H1 (cell line): ENCODE results near the gene ALG11. TPM values are rescaled to one million over a fixed set of nuclear protein-coding genes. Genes with fewer than 3 reads are reported as not detected.

Experiments
- CTCF ChIA-PET: fragments of 300-600 bp; sonication (Branson Sonifier 250); formaldehyde crosslinking; loops from one replicate; lab custom pipeline; 2021; ENCODE audit not compliant: partially characterized antibody; lab: Charles Lee
- POLR2A ChIA-PET: fragments of 300-600 bp; sonication (Branson Sonifier 250); formaldehyde crosslinking; loops from one replicate; lab custom pipeline; 2021; ENCODE audit warnings: inconsistent platforms; ENCODE audit not compliant: partially characterized antibody; lab: Charles Lee
- DNase-seq, 2 experiments: peaks; one replicate each; pipeline versions ENCODE4 v3.0.0 to v3.0.0-alpha.2; 2010 to 2022; ENCODE audit warnings: low spot score in 2 of 2, low read depth in 1 of 2, mixed read lengths in 1 of 2
- FAIRE-seq: peaks from 2 replicates; lab custom pipeline; 2011; peaks lifted over from hg19 to GRCh38; lab: Jason Lieb, UNC
- H2AFZ ChIP-seq: 2 replicates; pipeline ENCODE4 v1.8.1; 2012; ENCODE audit warnings: low read length, inconsistent platforms
- H2AK5ac ChIP-seq: 2 replicates; pipeline ENCODE4 v1.6.1; 2013; ENCODE audit warnings: low read depth, low read length
- H2BK120ac ChIP-seq: replicated peaks from 2 replicates; pipeline ENCODE3; 2013; ENCODE audit warnings: low read depth, low read length, inconsistent platforms
- H2BK12ac ChIP-seq: 2 replicates; pipeline ENCODE4 v1.6.1; 2013; ENCODE audit warnings: low read depth, low read length
- H2BK15ac ChIP-seq: 2 replicates; pipeline ENCODE4 v1.6.1; 2013; ENCODE audit warnings: low read length
- H2BK20ac ChIP-seq: 2 replicates; pipeline ENCODE4 v1.6.1; 2013; ENCODE audit warnings: low read length
- H2BK5ac ChIP-seq: 2 replicates; pipeline ENCODE4 v1.6.1; 2013; ENCODE audit warnings: low read depth, low read length
- H3K14ac ChIP-seq: 2 replicates; pipeline ENCODE4 v1.6.1; 2013; ENCODE audit warnings: inconsistent platforms; ENCODE audit not compliant: insufficient read length
- H3K18ac ChIP-seq: 2 replicates; pipeline ENCODE4 v1.6.1; 2013; ENCODE audit warnings: low read length; ENCODE audit errors: extremely low read depth
- H3K23ac ChIP-seq: 2 replicates; pipeline ENCODE4 v1.6.1; 2013; ENCODE audit warnings: inconsistent platforms; ENCODE audit not compliant: insufficient read length
- H3K23me2 ChIP-seq: 2 replicates; pipeline ENCODE4 v1.6.1; 2013; ENCODE audit warnings: low read depth, low read length
- H3K27ac ChIP-seq: 2 replicates; pipeline ENCODE4 v1.6.1; 2011; ENCODE audit warnings: low read depth, low read length, inconsistent platforms
- H3K27me3 ChIP-seq, 4 experiments: replicated peaks in 1 of 4; 1 replicate in 1 of 4; 2 replicates in 3 of 4; pipeline versions ENCODE4 v1.6.1 to v1.8.1; 2011 to 2013; ENCODE audit warnings: low read length in 3 of 4, mild to moderate bottlenecking in 3 of 4, inconsistent platforms in 2 of 4, mixed read lengths in 2 of 4, moderate library complexity in 1 of 4; ENCODE audit not compliant: control insufficient read depth in 3 of 4, insufficient read depth in 3 of 4; ENCODE audit errors: extremely low read depth in 1 of 4
- H3K36me3 ChIP-seq, 4 experiments: 2 replicates each; pipeline versions ENCODE4 v1.6.1 to v1.8.1; 2011 to 2013; ENCODE audit warnings: mild to moderate bottlenecking in 4 of 4, low read length in 3 of 4, moderate library complexity in 2 of 4, control low read depth in 1 of 4, inconsistent platforms in 1 of 4; ENCODE audit not compliant: insufficient read depth in 4 of 4, control insufficient read depth in 2 of 4
- H3K4ac ChIP-seq: replicated peaks from 2 replicates; pipeline ENCODE3; 2013; ENCODE audit warnings: low read length, low read depth, mixed read lengths, inconsistent platforms; ENCODE audit not compliant: insufficient read length
- H3K4me1 ChIP-seq, 4 experiments: replicated peaks in 1 of 4; 1 replicate in 1 of 4; 2 replicates in 3 of 4; pipeline versions ENCODE4 v1.6.1 to v1.8.1; 2011 to 2013; ENCODE audit warnings: low read length in 3 of 4, inconsistent platforms in 2 of 4, mixed read lengths in 1 of 4; ENCODE audit not compliant: insufficient read depth in 4 of 4, control insufficient read depth in 3 of 4
- H3K4me2 ChIP-seq, 2 experiments: 2 replicates each; pipeline versions ENCODE4 v1.6.1 to v1.8.1; 2011 to 2013; ENCODE audit warnings: low read depth in 2 of 2, low read length in 2 of 2, control low read depth in 1 of 2, inconsistent platforms in 1 of 2, mild to moderate bottlenecking in 1 of 2; ENCODE audit not compliant: insufficient read depth in 1 of 2
- H3K4me3 ChIP-seq, 4 experiments: fragments of 200-600, 300-600 bp in 1 of 4; sonication (generic), shearing (Covaris generic), sonication (Bioruptor Twin) in 1 of 4; 2 replicates each; pipeline versions ENCODE4 v1.5.1 to v1.8.1; 2011 to 2016; ENCODE audit warnings: low read length in 4 of 4, low read depth in 3 of 4, control low read depth in 2 of 4, inconsistent platforms in 2 of 4, mild to moderate bottlenecking in 2 of 4, mixed read lengths in 1 of 4, moderate library complexity in 1 of 4; ENCODE audit not compliant: insufficient read depth in 2 of 4; ENCODE audit errors: extremely low read depth in 1 of 4
- H3K56ac ChIP-seq: replicated peaks from 2 replicates; pipeline ENCODE3; 2013; ENCODE audit warnings: low read depth, mild to moderate bottlenecking, mixed read lengths, low read length, inconsistent platforms; ENCODE audit not compliant: insufficient read length
- H3K79me1 ChIP-seq: 2 replicates; pipeline ENCODE4 v1.6.1; 2013; ENCODE audit warnings: low read depth, low read length, control low read depth
- H3K79me2 ChIP-seq, 2 experiments: 2 replicates each; pipeline versions ENCODE4 v1.6.1 to v1.8.1; 2012 to 2013; ENCODE audit warnings: low read length in 2 of 2, mild to moderate bottlenecking in 2 of 2, inconsistent platforms in 1 of 2; ENCODE audit not compliant: insufficient read depth in 2 of 2, control insufficient read depth in 1 of 2
- H3K9ac ChIP-seq, 4 experiments: replicated peaks in 1 of 4; 1 replicate in 1 of 4; 2 replicates in 3 of 4; pipeline versions ENCODE4 v1.6.1 to v1.8.1; 2011 to 2013; ENCODE audit warnings: low read depth in 3 of 4, low read length in 3 of 4, control low read depth in 2 of 4, mild to moderate bottlenecking in 2 of 4, moderate library complexity in 2 of 4, inconsistent platforms in 1 of 4; ENCODE audit errors: extremely low read depth in 1 of 4
- H3K9me3 ChIP-seq, 2 experiments: 2 replicates each; pipeline versions ENCODE4 v1.6.1 to v1.8.1; 2012 to 2013; ENCODE audit warnings: mild to moderate bottlenecking in 2 of 2, moderate library complexity in 2 of 2, control low read depth in 1 of 2, inconsistent platforms in 1 of 2, low read depth in 1 of 2, low read length in 1 of 2, mixed read lengths in 1 of 2; ENCODE audit not compliant: insufficient read depth in 2 of 2
- H4K20me1 ChIP-seq, 2 experiments: replicated peaks in 1 of 2; 2 replicates each; pipeline versions ENCODE3 to v1.8.1; 2011 to 2013; ENCODE audit warnings: inconsistent platforms in 2 of 2, low read length in 2 of 2, mild to moderate bottlenecking in 1 of 2; ENCODE audit not compliant: insufficient read depth in 2 of 2, control insufficient read depth in 1 of 2
- H4K5ac ChIP-seq: 2 replicates; pipeline ENCODE4 v1.6.1; 2013; ENCODE audit warnings: low read length, low read depth, mixed read lengths, inconsistent platforms; ENCODE audit not compliant: insufficient read length
- H4K8ac ChIP-seq: 2 replicates; pipeline ENCODE4 v1.8.0; 2013; ENCODE audit warnings: mild to moderate bottlenecking, moderate library complexity, low read length, inconsistent platforms; ENCODE audit not compliant: insufficient read depth; ENCODE audit errors: extremely low read depth
- H4K91ac ChIP-seq: replicated peaks from 2 replicates; pipeline ENCODE3; 2013; ENCODE audit warnings: low read length, mixed read lengths, inconsistent platforms; ENCODE audit not compliant: insufficient read length
- CHD2 ChIP-seq: IDR thresholded peaks from 2 replicates; pipeline ENCODE4 v1.6.1; 2012; ENCODE audit warnings: low read length, improper control_type of control experiment
- EGR1 ChIP-seq: IDR thresholded peaks from 2 replicates; pipeline ENCODE4 v1.6.1; 2011; ENCODE audit warnings: low read depth, low read length, borderline replicate concordance
- EP300 ChIP-seq, 2 experiments: IDR thresholded peaks; 1 replicate in 1 of 2; 2 replicates in 1 of 2; pipeline ENCODE4 v1.6.1; 2011 to 2012; ENCODE audit warnings: low read depth in 2 of 2, low read length in 2 of 2, mild to moderate bottlenecking in 2 of 2, borderline replicate concordance in 1 of 2, inconsistent platforms in 1 of 2, moderate library complexity in 1 of 2
- JUND ChIP-seq: IDR thresholded peaks from 2 replicates; pipeline ENCODE4 v1.6.1; 2011; ENCODE audit warnings: mild to moderate bottlenecking, improper control_type of control experiment, low read length
- NANOG ChIP-seq: IDR thresholded peaks from 2 replicates; pipeline ENCODE4 v1.6.1; 2011; ENCODE audit warnings: low read length, low read depth, mild to moderate bottlenecking, inconsistent platforms; ENCODE audit not compliant: insufficient read depth, poor library complexity, severe bottlenecking
- RAD21 ChIP-seq, 2 experiments: IDR thresholded peaks in 1 of 2; conservative IDR thresholded peaks in 1 of 2; 2 replicates each; pipeline ENCODE4 v1.6.1; 2011; ENCODE audit warnings: low read depth in 2 of 2, low read length in 2 of 2, improper control_type of control experiment in 1 of 2, inconsistent platforms in 1 of 2, mild to moderate bottlenecking in 1 of 2, moderate library complexity in 1 of 2
- TAF7 ChIP-seq: optimal IDR thresholded peaks from 2 replicates; pipeline ENCODE3; 2011; ENCODE audit warnings: low read depth, mild to moderate bottlenecking, inconsistent platforms, low read length, moderate library complexity, borderline replicate concordance
- WGBS, 2 experiments: shearing (Covaris generic) in 1 of 2; methylation state at CpG; one replicate each; pipeline versions ENCODE4 v1.1.6 to v1.1.7; 2013 to 2015; ENCODE audit warnings: low lambda C conversion rate in 2 of 2, mixed read lengths in 2 of 2, inconsistent platforms in 1 of 2, low coverage in 1 of 2, missing lambda C conversion rate in 1 of 2; ENCODE audit not compliant: insufficient replicate concordance in 2 of 2, insufficient coverage in 1 of 2, insufficient read length in 1 of 2; ENCODE audit errors: extremely low coverage in 1 of 2, missing lambda C conversion rate in 1 of 2; 5-methylcytosine and 5-hydroxymethylcytosine counted together
- polyA plus RNA-seq, 7 experiments: library from polyadenylated mRNA; depleted of rRNA in 3 of 7; stranded (reverse) in 5 of 7; unstranded in 2 of 7; fragments of >200 nt in 5 of 7; fragments of 200-250 nt in 2 of 7; gene quantifications; 1 replicate in 5 of 7; 2 replicates in 1 of 7; 4 replicates in 1 of 7; pipeline versions ENCODE4 v1.2.1 to v1.2.3, GENCODE V29; 2011 to 2013; ENCODE audit warnings: missing spikeins in 2 of 7, mixed read lengths in 2 of 7
- total RNA-seq: library from RNA; stranded (reverse); fragmentation: NEBNext Ultra II Directional; extraction: Animal tissue kit (Norgen Biotek cat#: 25700); gene quantifications from 2 replicates; pipeline ENCODE4 v1.2.1, GENCODE V29; 2021
- TF ChIP-seq, protein P1 (sequence below): IDR thresholded peaks from 2 replicates; pipeline ENCODE4 v1.6.1; 2012; ENCODE audit warnings: inconsistent platforms

Gene ALG11
- total and polyA plus RNA-seq, 2 of the 8 experiments (the other 6 are each of a cell fraction or from before 2014, with no cell fraction given) = 5.2 to 39.9 TPM

DNA sequence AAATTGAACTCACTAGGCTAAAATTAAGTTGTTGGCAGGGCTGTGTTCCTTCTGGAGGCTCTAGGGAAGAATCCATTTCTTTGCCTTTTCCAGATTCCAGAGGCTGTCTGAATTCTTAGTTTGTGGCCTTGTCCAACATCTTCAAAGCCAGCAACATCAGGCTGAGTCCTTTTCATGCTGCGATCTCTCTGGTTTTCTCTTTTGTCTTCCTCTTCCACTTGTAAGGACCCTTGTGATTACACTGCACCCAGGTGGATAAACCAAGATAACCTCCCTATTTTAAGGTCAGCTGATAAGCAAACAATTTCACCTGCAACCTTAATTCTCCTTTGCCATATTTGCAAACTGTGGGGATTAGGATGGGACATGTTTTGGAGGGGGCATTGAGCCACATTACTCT, 23.8 kb downstream of the ALG11 start:
- Histone ChIP-seq H3K27ac (no peak overlapping the region), H2BK120ac (no peak overlapping the region), H2BK5ac (no peak overlapping the region), H3K56ac (no peak overlapping the region), H3K23ac (no peak overlapping the region), H3K9ac (no peak overlapping the region), H3K4ac (no peak overlapping the region), H3K4me1 (no peaks in the 10 kb centered on the region), H3K36me3 (no peaks in the 10 kb centered on the region; a peak in 1 of 8 replicates), H2BK12ac (no peak overlapping the region), H3K14ac (no peak overlapping the region), H3K79me1 (no peaks in the 10 kb centered on the region), H3K79me2 (no peaks in the 10 kb centered on the region), H3K27me3 (no peaks in the 10 kb centered on the region), H4K20me1 (no peaks in the 10 kb centered on the region), H2BK20ac (no peak overlapping the region), H3K23me2 (no peaks in the 10 kb centered on the region), H4K91ac (no peak overlapping the region), H3K4me2 (no peak overlapping the region), H4K8ac (no peak overlapping the region), H3K18ac (no peak overlapping the region), H2BK15ac (no peak overlapping the region), H3K4me3 (no peak overlapping the region), H3K9me3 (no peaks in the 10 kb centered on the region), H2AK5ac (no peak overlapping the region), H2AFZ (no peak overlapping the region), H4K5ac (no peak overlapping the region)
- FAIRE-seq (no peak), DNase-seq (no peak)
- CTCF ChIA-PET = interaction anchor here (0.9 to 1.3 kb wide), 3 partner anchors 13 to 35 kb away, joined by 3 read pairs; no protein-coding TSS in a partner anchor
- 74% methylated on average over 1 of the region's 1 CpG; no CpG with 5 or more reads in 1 of the 2 experiments for WGBS, 2 experiments
- TF ChIP-seq RAD21 (IDR thresholded peaks at IDR 0.05 in 1 of 2, conservative IDR thresholded peaks at IDR 0.05 in 1 of 2; ENCODE audit: low read depth in 2 of 2, low read length in 2 of 2) = no peak
- TF ChIP-seq CHD2 = no peak
- no peak for TF ChIP-seq JUND
- TF ChIP-seq, protein P1, sequence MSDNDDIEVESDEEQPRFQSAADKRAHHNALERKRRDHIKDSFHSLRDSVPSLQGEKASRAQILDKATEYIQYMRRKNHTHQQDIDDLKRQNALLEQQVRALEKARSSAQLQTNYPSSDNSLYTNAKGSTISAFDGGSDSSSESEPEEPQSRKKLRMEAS = no peak
- TF ChIP-seq NANOG = no peak
- no peak for TF ChIP-seq EP300 (IDR thresholded peaks at IDR 0.05; ENCODE audit: borderline replicate concordance in 1 of 2, low read depth in 2 of 2, low read length in 2 of 2)
- TF ChIP-seq TAF7 = no peak
- no peak for TF ChIP-seq EGR1
- POLR2A ChIA-PET = interaction anchor here (0.6 kb wide), 1 partner anchor 1307 kb away, joined by 3 read pairs; no protein-coding TSS in a partner anchor
